ENCODE measurements around the gene TANGO2. TPM values are rescaled to one million over a fixed set of nuclear protein-coding genes. Genes with fewer than 3 reads are reported as not detected.

Gene TANGO2
- total and polyA plus RNA-seq, 2 experiments from 2014 or later = 18.7 to 21.9 TPM

DNA sequence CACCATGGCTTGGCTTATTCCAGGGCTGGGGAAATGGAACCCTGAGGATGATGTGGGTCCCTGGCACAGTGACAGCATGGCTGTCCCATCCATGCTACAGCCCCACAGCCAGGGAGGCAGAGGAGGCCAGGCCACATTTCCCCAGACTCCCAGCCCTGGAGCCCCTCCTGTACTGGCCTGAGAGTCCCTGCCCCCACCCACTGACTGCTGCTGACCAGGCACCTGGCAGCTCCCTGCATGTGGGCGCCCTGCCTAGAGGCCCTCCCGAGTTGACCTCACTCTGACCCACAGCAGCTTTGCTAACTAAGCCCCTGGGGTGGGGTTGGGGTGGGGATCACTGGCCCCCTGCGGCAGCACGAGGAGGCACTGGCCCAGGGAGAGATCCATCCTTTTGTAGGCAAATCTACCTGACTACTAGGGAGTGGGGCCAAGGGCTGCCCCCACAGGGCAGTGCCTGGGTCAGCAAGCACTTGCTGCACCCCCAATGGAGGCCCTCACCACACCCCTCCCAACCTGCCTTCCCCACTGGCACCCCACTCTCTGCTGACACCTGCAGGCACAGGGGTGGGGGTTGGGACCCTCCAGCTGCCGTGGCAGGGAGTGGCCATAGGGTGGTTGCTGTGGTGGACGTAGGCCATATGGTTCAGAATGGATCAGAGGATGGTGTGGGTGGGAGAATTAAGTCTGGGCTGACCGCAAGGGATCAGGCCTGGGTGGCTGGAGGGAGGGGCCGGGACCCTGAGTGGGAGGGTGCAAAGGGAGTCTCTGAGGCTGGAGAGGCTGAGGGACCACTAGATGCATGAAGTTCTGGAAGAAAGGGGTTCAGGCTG lies 21.7 kb upstream of the TANGO2 start:
- Histone ChIP-seq H3K36me3 (no peaks in the 10 kb centered on the region), H3K9me3 (ENCODE audit: low read depth) (no peaks in the 10 kb centered on the region), H3K27me3 (no peaks in the 10 kb centered on the region), H3K4me1 (ENCODE audit: low read depth) (peaks cover 42% of the 10 kb centered on the region), H3K27ac (no peak overlapping the region), H3K4me3 (no peak overlapping the region)
- DNase-seq (ENCODE audit: low read depth in 1 of 2, low spot score in 1 of 2) = no peak
- TF ChIP-seq, protein P1, sequence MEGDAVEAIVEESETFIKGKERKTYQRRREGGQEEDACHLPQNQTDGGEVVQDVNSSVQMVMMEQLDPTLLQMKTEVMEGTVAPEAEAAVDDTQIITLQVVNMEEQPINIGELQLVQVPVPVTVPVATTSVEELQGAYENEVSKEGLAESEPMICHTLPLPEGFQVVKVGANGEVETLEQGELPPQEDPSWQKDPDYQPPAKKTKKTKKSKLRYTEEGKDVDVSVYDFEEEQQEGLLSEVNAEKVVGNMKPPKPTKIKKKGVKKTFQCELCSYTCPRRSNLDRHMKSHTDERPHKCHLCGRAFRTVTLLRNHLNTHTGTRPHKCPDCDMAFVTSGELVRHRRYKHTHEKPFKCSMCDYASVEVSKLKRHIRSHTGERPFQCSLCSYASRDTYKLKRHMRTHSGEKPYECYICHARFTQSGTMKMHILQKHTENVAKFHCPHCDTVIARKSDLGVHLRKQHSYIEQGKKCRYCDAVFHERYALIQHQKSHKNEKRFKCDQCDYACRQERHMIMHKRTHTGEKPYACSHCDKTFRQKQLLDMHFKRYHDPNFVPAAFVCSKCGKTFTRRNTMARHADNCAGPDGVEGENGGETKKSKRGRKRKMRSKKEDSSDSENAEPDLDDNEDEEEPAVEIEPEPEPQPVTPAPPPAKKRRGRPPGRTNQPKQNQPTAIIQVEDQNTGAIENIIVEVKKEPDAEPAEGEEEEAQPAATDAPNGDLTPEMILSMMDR (IDR thresholded peaks at IDR 0.05; ENCODE audit: low read depth, low read length) = no peak

DNA sequence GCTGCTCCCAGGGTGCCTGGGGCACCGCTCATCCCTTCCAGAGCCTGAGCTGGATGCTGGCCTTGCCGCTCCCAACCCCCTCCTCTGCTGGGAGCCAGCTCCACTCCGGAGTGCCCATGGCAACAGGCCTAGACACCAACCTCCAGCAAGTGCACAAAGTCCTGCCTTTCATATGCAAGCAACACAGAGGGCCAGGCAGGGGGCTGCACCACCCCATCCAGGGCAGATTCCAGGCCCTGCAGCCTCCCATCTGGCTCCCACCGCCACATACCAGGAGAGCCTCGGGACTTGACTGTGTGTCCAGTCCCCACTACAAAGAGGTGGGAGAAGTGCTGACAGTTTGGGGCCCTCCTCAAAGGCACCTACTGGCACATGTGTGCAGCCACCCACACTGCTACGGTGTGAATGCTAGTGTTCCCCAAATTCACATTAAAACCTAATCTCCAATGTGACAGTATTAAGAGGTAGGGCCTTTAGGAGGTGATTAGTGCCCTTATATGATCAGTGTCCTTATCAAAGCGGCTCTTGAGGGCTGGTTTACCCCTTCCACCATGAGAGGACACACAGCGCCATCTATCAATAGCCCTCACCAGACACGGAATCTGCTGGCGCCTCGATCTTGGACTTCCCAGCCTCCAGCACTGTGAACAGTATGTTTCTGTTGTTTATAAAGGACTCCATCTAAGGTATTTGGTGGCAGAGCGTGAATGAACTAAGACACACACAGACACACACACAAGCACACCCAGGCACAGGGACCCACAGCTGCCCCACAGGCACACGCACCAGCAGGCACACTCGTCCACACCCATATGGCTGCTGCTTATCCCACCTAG lies 20.4 kb upstream of the TANGO2 start:
- Histone ChIP-seq H3K4me3 (no peak overlapping the region), H3K36me3 (no peaks in the 10 kb centered on the region), H3K4me1 (ENCODE audit: low read depth) (peaks cover 42% of the 10 kb centered on the region), H3K9me3 (ENCODE audit: low read depth) (no peaks in the 10 kb centered on the region), H3K27me3 (no peaks in the 10 kb centered on the region), H3K27ac (peak overlapping the region; percentile 56)
- peak in 1 of 2 donors; percentile 54 for DNase-seq (ENCODE audit: low read depth in 1 of 2, low spot score in 1 of 2)
- TF ChIP-seq, protein P1 (IDR thresholded peaks at IDR 0.05; ENCODE audit: low read depth, low read length) = no peak

DNA sequence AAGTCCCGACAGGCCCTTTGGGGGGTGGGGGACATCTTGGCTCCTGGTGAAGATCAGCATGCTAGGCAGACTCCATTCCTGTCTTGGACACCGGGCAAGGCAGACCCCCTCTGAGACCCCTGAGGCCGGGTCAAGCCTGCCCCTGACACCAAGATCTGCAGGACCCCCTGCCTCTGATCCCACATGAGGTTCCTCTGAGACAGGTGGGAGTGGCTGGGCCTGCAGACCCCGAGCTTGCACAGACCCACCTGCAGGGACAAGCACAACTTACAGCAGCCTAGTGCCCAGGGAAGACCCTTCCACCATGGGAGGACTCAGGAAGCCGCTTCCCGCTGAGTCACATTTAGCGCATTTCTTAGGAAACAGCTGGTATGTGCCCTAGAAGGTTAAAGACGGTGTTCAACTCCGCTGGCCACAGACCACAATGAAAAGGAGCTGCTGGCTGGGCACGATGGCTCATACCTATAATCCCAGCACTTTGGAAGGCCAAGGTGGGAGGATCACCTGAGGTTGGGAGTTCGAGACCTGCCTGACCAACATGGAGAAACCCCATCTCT lies 19.8 kb upstream of the TANGO2 start:
- TF ChIP-seq, protein P1 (IDR thresholded peaks at IDR 0.05; ENCODE audit: low read depth, low read length) = no peak
- H3K4me3 ChIP-seq = no peak overlapping the region
- H3K36me3 ChIP-seq = no peaks in the 10 kb centered on the region
- no peaks in the 10 kb centered on the region for H3K9me3 ChIP-seq (ENCODE audit: low read depth)
- no peaks in the 10 kb centered on the region for H3K27me3 ChIP-seq
- peaks cover 42% of the 10 kb centered on the region for H3K4me1 ChIP-seq (ENCODE audit: low read depth)
- no peak overlapping the region for H3K27ac ChIP-seq
- no peak for DNase-seq (ENCODE audit: low read depth in 1 of 2, low spot score in 1 of 2)

DNA sequence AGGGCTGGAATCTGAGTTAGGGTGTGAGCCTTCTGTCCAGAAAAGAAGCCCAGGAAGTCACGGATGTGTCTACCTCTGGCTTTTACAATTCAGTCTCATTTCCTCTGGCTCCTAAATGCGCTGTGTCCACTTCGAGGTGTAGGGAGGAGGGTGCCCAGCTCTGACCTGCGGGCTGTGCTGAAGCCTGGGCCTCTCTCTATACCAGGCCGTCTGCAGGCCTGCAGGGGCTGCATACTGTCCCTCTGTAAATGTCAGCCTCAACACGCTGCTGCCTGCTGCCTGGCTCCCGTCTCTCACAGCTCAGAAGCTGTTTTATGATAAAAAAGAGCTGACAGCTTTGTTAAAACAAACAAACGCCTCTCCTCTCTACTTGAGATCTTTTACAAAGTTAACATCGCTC lies 18.8 kb upstream of the TANGO2 start:
- Histone ChIP-seq H3K27me3 (no peaks in the 10 kb centered on the region), H3K4me1 (ENCODE audit: low read depth) (peaks cover 42% of the 10 kb centered on the region), H3K9me3 (ENCODE audit: low read depth) (no peaks in the 10 kb centered on the region), H3K27ac (peak overlapping the region; percentile 70), H3K36me3 (no peaks in the 10 kb centered on the region), H3K4me3 (no peak overlapping the region)
- peak in 1 of 2 donors; percentile 54 for DNase-seq (ENCODE audit: low read depth in 1 of 2, low spot score in 1 of 2)
- TF ChIP-seq, protein P1 (IDR thresholded peaks at IDR 0.05; ENCODE audit: low read depth, low read length) = no peak

DNA sequence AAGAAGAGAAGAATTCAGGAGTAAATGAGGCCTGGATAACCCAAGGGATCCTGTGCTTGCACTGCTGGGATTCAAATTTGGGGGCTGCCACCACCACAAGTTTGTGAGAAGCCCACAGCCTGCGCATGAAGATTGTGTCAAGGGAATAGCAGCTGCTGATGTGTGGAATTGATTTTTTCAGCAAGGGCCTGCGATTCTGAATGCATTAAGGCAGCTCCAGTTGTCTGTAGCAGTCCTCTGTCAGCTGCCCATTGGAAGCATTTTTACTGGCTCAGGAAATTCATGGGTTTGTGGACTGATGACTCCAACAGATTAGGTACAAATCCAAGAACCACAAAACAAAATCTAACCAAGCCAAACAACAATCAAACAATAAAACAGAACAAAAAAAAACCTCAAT lies 18.3 kb upstream of the TANGO2 start:
- H3K27me3 ChIP-seq = no peaks in the 10 kb centered on the region
- DNase-seq (ENCODE audit: low read depth in 1 of 2, low spot score in 1 of 2) = no peak
- TF ChIP-seq, protein P1 (IDR thresholded peaks at IDR 0.05; ENCODE audit: low read depth, low read length) = no peak
- peak overlapping the region; percentile 70 for H3K27ac ChIP-seq
- no peaks in the 10 kb centered on the region for H3K9me3 ChIP-seq (ENCODE audit: low read depth)
- no peaks in the 10 kb centered on the region for H3K36me3 ChIP-seq
- peaks cover 45% of the 10 kb centered on the region for H3K4me1 ChIP-seq (ENCODE audit: low read depth)
- H3K4me3 ChIP-seq = no peak overlapping the region

All from cardiac muscle cell (in vitro differentiated cells and primary cell).